ENCODE measurements around the gene CCDC15. TPM values are rescaled to one million over a fixed set of nuclear protein-coding genes. Genes with fewer than 3 reads are reported as not detected.

The CCDC15 gene
- 1 to 10 TPM; 9.2 to 9.7 TPM for total RNA-seq

GRCh38 chr11:124953753-124954589, at the start of gene CCDC15:
CCDC15 (plus strand) TSS chr11:124954202; CDS start chr11:124954733, 531 bp downstream.
- Mint-ChIP-seq H3K36me3 (ENCODE audit: low read depth) (peaks cover 26% of the 10 kb centered on the region), H3K4me3 (no peak within 1 kb of the TSS), H3K27me3 (no peaks in the 10 kb centered on the region), H3K27ac (no peak within 1 kb of the TSS), H3K4me1 (peaks cover 20% of the 10 kb centered on the region), H3K9me3 (peaks cover 4% of the 10 kb centered on the region)
- ChIA-PET CTCF (interaction anchor here (0.6 to 3.3 kb wide), 11 partner anchors 12 to 499 kb away, joined by 3 to 17 read pairs (median 3); partner anchors contain the start of gene TMEM218), POLR2A (interaction anchor here (0.6 to 2.1 kb wide), 17 partner anchors 10 to 934 kb away, joined by 3 to 15 read pairs (median 4); partner anchors contain the start of genes HYLS1 and TMEM218)
- DNase-seq: peak; percentile 97

DNA sequence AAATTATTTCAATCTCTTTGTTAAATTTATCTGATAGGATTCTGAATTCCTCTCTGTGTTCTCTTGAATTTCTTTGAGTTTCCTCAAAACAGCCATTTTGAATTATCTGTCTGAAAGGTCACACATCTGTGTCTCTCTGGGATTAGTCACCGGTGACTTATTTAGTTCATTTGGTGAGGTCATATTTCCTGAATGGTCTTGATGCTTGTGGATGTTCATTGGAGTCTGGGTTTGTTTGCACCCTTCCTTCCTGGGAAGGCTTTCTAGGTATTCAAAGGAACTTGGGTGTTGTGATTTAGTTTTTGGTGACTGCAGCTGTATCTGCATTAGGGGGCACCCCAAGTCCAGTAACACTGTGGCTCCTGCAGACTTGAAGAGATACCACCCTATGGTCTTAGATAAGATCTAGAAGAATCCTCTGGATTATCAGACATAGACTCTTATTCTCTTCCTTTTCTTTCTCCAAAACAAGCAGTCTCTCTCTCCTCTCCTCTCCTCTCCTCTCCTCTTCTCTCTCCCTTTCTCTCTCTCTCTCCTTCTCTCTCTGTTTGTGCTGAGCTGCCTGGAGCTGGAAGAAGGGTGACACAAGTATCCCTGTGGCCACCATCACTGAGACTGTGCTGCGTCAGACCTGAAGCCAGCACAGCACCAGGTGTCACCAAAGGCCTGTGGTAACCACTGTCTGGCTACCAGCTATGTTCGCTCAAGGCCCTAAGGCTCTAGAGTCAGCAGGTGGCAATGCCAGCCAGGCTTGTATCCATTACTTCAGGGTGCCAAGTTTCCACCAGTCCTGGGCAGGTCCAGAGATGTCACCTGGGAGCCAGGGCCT, 38.2 kb upstream of the CCDC15 start:
- no peak overlapping the region for H3K27ac Mint-ChIP-seq
- H3K9me3 Mint-ChIP-seq: peaks cover 12% of the 10 kb centered on the region
- H3K4me1 Mint-ChIP-seq: peaks cover 2% of the 10 kb centered on the region
- no peak for DNase-seq
- H3K4me3 Mint-ChIP-seq: no peak overlapping the region
- ChIA-PET POLR2A (no interaction called here), CTCF (interaction anchor here (1.5 to 1.6 kb wide), 2 partner anchors 208 to 226 kb away, joined by 6 to 8 read pairs; no protein-coding TSS in a partner anchor)
- peaks cover 19% of the 10 kb centered on the region for H3K27me3 Mint-ChIP-seq
- no peaks in the 10 kb centered on the region for H3K36me3 Mint-ChIP-seq (ENCODE audit: low read depth)

DNA sequence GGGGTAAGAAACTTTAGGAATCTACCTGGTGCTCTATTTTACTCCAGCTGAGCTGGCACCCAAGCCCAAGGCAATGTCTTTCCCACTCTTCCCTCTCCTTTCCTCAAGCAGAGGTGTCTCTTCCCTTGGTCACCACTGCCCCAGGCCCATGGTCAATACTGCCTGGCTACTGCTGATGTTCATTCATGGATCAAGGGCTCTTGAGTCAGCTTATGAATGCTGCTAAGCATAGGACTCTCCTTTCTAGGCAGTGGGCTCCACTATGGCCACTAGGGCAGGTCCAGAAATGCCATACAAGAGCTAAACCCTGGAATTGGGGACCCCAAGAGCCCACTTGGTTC, 37.7 kb upstream of the CCDC15 start:
- Mint-ChIP-seq H3K27ac (no peak overlapping the region), H3K27me3 (peaks cover 19% of the 10 kb centered on the region), H3K4me1 (peaks cover 2% of the 10 kb centered on the region), H3K36me3 (ENCODE audit: low read depth) (no peaks in the 10 kb centered on the region), H3K9me3 (peaks cover 12% of the 10 kb centered on the region), H3K4me3 (no peak overlapping the region)
- DNase-seq: no peak
- ChIA-PET CTCF (interaction anchor here (1.5 to 1.6 kb wide), 2 partner anchors 207 to 226 kb away, joined by 6 to 8 read pairs; no protein-coding TSS in a partner anchor), POLR2A (interaction anchor here (1.1 kb wide), 1 partner anchor 37 kb away, joined by 5 read pairs; the partner anchor contains the start of gene CCDC15)

DNA sequence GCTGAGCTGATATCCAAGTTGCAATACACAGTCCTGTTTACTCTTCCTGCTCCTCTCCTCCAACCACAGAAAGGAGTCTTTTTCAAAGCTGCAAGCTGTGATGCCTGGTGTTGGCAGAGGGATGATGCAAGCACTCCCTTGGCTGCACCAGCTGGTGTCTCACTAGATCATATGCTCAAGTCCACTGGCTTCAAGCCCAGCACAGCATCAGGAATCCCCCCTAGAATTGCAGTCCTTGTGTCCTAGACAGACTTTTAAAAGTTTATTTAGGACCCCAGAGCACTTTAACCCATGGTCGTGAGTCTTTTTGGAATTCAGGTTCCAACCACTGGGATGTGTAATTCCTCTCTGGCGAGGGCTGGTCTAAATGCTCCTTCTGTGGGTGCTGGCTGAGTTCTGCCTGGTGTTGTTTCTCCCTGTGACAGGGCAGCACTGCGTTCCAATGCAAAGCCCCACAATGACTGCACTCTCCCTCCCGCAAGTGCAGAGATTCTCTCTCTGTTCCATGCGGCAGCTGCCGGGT, 36.8 kb upstream of the CCDC15 start:
- H3K4me1 Mint-ChIP-seq: peaks cover 2% of the 10 kb centered on the region
- H3K36me3 Mint-ChIP-seq (ENCODE audit: low read depth): no peaks in the 10 kb centered on the region
- ChIA-PET CTCF (interaction anchor here (1.6 kb wide), 1 partner anchor 225 kb away, joined by 6 read pairs; no protein-coding TSS in a partner anchor), POLR2A (interaction anchor here (1.1 kb wide), 1 partner anchor 36 kb away, joined by 5 read pairs; the partner anchor contains the start of gene CCDC15)
- H3K27me3 Mint-ChIP-seq: peaks cover 18% of the 10 kb centered on the region
- peaks cover 5% of the 10 kb centered on the region for H3K9me3 Mint-ChIP-seq
- no peak overlapping the region for H3K27ac Mint-ChIP-seq
- no peak overlapping the region for H3K4me3 Mint-ChIP-seq
- DNase-seq: no peak

- Mint-ChIP-seq H3K27ac (no peak within 1 kb of the TSS), H3K4me1 (peaks cover 2% of the 10 kb centered on the region), H3K27me3 (peaks cover 22% of the 10 kb centered on the region), H3K36me3 (ENCODE audit: low read depth) (no peaks in the 10 kb centered on the region), H3K9me3 (no peaks in the 10 kb centered on the region), H3K4me3 (no peak within 1 kb of the TSS)
- CTCF ChIA-PET: interaction anchor here (1.1 kb wide), 1 partner anchor 42 kb away, joined by 4 read pairs; no protein-coding TSS in a partner anchor
- POLR2A ChIA-PET: no interaction called here
- DNase-seq: no peak
Observed at GRCh38 chr11:124918950-124919349, 35.1 kb upstream of the CCDC15 start, which contains the start of gene HEPN1. HEPN1 (plus strand) TSS chr11:124919250.

GRCh38 chr11:124919898-124920297, 34.1 kb upstream of the CCDC15 start:
- no peak overlapping the region for H3K4me3 Mint-ChIP-seq
- no peak for DNase-seq

DNA sequence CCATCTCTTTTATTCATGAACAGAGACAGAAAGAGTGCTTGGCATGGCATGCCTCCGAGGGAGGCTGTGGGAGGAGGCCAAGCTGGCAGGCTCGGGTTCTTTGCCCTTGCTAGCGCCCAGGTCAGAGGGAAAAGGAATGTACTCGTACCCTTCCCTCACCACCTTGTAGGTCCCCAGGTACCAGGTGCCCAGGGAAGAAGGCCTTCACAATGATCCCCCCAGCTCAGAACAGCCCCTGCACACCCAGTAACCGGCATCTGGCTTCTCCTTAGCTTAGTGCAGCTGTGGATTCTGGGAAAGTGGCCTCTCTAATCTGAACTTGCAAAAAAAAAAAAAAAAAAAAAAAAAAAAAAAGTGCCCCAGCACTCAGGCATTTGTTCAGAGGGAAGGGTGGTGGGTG, 33.6 kb upstream of the CCDC15 start:
- Mint-ChIP-seq H3K36me3 (ENCODE audit: low read depth) (no peaks in the 10 kb centered on the region), H3K27me3 (peaks cover 17% of the 10 kb centered on the region), H3K4me3 (no peak overlapping the region), H3K4me1 (peaks cover 2% of the 10 kb centered on the region), H3K27ac (no peak overlapping the region), H3K9me3 (no peaks in the 10 kb centered on the region)
- no peak for DNase-seq
- ChIA-PET CTCF (interaction anchor here (0.6 to 1.4 kb wide), 5 partner anchors 10 to 220 kb away, joined by 3 to 8 read pairs (median 4); no protein-coding TSS in a partner anchor), POLR2A (interaction anchor here (0.9 to 1.0 kb wide), 2 partner anchors 30 to 49 kb away, joined by 3 to 4 read pairs; no protein-coding TSS in a partner anchor)

More at GRCh38 chr11:124919898-124920297, 34.1 kb upstream of the CCDC15 start:
- Mint-ChIP-seq H3K36me3 (ENCODE audit: low read depth) (no peaks in the 10 kb centered on the region), H3K27ac (no peak overlapping the region), H3K9me3 (no peaks in the 10 kb centered on the region), H3K27me3 (peaks cover 21% of the 10 kb centered on the region), H3K4me1 (peaks cover 2% of the 10 kb centered on the region)
- CTCF ChIA-PET: interaction anchor here (0.6 to 1.4 kb wide), 4 partner anchors 11 to 221 kb away, joined by 3 to 8 read pairs (median 4); no protein-coding TSS in a partner anchor
- POLR2A ChIA-PET: interaction anchor here (0.9 kb wide), 1 partner anchor 50 kb away, joined by 3 read pairs; no protein-coding TSS in a partner anchor

DNA sequence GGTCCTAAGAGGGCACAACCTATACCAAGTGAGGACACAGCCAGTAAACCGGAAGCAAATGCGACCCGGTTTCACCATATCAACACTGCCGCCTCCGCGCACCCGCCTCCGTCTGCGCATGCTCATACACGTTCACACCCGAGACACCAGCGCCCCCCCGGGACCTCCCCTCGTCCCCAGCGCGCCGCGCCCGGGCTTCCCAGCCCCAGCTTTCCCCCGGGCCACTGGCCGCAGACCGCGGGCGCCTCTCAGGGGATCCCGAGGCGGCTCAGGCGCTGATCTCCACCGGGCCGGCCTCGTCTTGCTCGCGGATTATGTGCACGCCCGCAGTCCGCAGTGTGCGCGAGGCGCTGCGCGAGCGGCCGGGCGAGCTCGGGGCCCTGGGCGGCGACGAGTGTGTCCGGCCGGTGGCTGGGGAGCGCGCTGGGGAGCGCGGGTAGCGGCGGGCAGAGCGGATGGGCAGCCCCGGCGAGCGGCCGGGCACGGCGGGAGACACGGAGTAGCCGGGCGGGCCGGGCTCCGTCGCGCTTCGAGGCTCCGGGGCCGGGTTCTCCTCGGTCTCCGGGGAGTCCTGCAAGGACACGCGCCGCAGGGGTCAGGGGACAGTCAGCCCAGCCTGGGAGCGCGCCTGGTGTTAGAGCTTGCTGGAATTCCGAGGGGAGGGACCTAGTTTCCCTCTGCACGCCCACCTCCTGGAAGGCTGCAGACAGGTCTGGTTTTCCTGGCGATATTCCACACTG, 33.0 kb upstream of the CCDC15 start:
- CTCF ChIA-PET: interaction anchor here (0.6 to 1.4 kb wide), 4 partner anchors 10 to 85 kb away, joined by 3 to 8 read pairs (median 4); no protein-coding TSS in a partner anchor
- POLR2A ChIA-PET: interaction anchor here (0.9 to 1.0 kb wide), 2 partner anchors 30 to 48 kb away, joined by 3 to 4 read pairs; no protein-coding TSS in a partner anchor
- Mint-ChIP-seq H3K27ac (no peak overlapping the region), H3K9me3 (no peaks in the 10 kb centered on the region), H3K27me3 (peaks cover 14% of the 10 kb centered on the region), H3K36me3 (ENCODE audit: low read depth) (no peaks in the 10 kb centered on the region), H3K4me1 (peaks cover 2% of the 10 kb centered on the region), H3K4me3 (peak overlapping the region; percentile 10)
- peak; percentile 67 for DNase-seq

DNA sequence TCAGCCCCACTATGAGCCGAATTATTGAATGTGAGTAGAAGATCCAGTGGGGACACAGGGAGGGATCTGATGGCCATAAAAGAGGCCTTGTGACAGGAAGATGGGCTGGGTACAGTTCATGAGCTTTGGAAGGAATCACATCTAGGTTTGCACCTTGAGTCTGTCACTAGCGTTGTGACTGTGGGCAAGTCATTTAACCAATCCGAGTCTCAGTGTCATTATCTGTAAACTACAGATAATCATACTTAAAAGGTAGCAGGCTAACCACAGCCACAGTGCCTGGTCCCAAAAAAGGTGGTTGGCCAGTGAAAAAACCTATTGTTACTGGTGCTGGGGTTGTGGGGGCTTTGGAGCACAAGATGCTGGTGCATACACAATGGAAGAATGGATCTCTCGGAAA, 31.2 kb upstream of the CCDC15 start:
- ChIA-PET POLR2A (no interaction called here), CTCF (interaction anchor here (1.2 kb wide), 1 partner anchor 47 kb away, joined by 3 read pairs; no protein-coding TSS in a partner anchor)
- DNase-seq: no peak

GRCh38 chr11:124923296-124923695, 30.7 kb upstream of the CCDC15 start:
- no peak overlapping the region for H3K4me3 Mint-ChIP-seq
- peaks cover 12% of the 10 kb centered on the region for H3K27me3 Mint-ChIP-seq
- no peaks in the 10 kb centered on the region for H3K9me3 Mint-ChIP-seq
- CTCF ChIA-PET: interaction anchor here (1.2 kb wide), 1 partner anchor 47 kb away, joined by 3 read pairs; no protein-coding TSS in a partner anchor
- POLR2A ChIA-PET: no interaction called here
- H3K36me3 Mint-ChIP-seq (ENCODE audit: low read depth): no peaks in the 10 kb centered on the region
- H3K4me1 Mint-ChIP-seq: peaks cover 2% of the 10 kb centered on the region
- H3K27ac Mint-ChIP-seq: no peak overlapping the region
- no peak for DNase-seq

More for the DNA sequence above, 31.2 kb upstream of the CCDC15 start:
- H3K36me3 Mint-ChIP-seq (ENCODE audit: low read depth): no peaks in the 10 kb centered on the region
- peaks cover 12% of the 10 kb centered on the region for H3K27me3 Mint-ChIP-seq
- no peaks in the 10 kb centered on the region for H3K9me3 Mint-ChIP-seq
- peaks cover 2% of the 10 kb centered on the region for H3K4me1 Mint-ChIP-seq
- no peak overlapping the region for H3K4me3 Mint-ChIP-seq
- H3K27ac Mint-ChIP-seq: no peak overlapping the region

DNA sequence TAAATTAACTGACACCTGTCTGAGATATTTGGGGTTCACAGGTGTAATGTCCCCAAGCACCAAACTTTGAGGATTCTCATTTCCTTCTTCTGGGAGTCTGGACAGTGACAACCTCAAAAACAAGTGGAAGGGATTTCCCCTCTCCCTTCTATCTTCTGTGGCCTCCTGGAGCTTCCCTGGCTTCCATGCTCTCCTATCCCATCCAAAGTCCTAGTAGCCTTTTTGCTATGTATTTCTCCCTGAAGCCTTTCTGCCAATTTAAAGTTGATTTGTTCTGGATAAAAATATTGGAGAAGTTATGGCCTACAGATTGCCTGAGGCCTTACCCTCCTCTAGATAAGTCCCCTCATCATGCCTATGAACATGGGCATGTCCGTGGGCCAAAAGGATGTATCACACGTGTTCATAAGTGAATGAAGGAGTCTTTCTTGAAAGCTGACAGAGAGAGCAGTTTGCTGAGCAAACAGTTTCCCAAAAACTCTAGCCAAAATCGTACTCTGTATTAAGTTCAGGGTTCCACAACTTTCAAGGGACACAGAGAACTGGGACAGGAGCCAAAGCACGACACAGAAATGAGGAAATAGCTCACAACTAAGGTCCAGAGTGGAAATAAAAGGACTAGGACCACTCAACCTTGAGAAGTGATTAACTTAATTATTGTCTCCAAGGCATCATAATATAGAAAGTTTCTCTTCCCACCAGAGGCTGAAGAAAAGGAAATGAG, 24.9 kb upstream of the CCDC15 start:
- ChIA-PET POLR2A (no interaction called here), CTCF (no interaction called here)
- H3K4me3 Mint-ChIP-seq: no peak overlapping the region
- H3K9me3 Mint-ChIP-seq: no peaks in the 10 kb centered on the region
- peaks cover 8% of the 10 kb centered on the region for H3K4me1 Mint-ChIP-seq
- H3K27ac Mint-ChIP-seq: no peak overlapping the region
- DNase-seq: no peak
- no peaks in the 10 kb centered on the region for H3K36me3 Mint-ChIP-seq (ENCODE audit: low read depth)
- no peaks in the 10 kb centered on the region for H3K27me3 Mint-ChIP-seq
